ENCODE data around the gene GADD45B.

DNA sequence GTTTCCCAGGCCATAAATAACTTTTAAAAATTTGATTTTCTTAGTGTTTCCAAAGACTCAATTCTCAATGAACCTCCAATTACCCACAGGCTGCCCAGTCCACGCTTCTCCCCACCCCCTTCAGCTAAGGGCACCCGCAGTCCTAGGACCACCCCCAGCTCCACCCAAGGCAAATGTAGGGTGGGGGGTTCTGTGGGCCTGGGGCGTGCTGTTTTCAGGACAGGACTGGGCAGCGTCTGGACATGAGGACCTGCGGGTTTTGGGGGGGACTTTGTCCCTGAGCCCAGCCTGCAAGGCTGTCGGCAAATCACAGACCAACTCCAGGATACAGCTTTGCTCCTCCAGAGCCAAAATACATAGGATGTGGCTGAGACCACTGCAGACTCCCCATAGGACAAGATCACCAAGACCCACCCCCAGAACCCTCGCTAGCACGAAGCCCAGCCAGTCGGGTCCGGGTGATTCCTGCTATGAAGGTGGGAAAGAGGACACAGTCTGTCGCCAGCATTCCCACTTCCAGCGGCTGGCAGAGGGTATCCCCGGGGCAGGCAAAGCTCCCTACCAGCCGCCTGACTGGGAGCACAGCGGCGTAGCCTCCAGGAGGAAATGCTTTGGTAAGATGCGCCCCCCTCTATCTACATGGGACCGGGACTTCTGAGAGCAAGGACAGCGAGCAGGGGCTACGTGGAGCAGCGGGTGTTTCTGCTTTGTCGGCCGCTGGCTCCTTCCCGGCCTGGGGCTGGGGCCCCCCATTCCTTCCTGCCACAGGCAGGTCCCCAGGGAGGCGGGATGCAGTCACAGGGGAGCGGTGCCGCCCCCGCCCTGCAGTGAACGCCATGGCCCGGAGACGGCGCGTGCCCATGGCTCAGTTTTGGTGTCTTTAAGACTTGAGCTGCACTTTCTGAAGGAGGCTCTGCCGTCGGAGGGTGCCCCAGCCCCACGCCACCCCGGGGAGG lies 46.9 kb upstream of the GADD45B start:
- TF ChIP-seq, protein P1, sequence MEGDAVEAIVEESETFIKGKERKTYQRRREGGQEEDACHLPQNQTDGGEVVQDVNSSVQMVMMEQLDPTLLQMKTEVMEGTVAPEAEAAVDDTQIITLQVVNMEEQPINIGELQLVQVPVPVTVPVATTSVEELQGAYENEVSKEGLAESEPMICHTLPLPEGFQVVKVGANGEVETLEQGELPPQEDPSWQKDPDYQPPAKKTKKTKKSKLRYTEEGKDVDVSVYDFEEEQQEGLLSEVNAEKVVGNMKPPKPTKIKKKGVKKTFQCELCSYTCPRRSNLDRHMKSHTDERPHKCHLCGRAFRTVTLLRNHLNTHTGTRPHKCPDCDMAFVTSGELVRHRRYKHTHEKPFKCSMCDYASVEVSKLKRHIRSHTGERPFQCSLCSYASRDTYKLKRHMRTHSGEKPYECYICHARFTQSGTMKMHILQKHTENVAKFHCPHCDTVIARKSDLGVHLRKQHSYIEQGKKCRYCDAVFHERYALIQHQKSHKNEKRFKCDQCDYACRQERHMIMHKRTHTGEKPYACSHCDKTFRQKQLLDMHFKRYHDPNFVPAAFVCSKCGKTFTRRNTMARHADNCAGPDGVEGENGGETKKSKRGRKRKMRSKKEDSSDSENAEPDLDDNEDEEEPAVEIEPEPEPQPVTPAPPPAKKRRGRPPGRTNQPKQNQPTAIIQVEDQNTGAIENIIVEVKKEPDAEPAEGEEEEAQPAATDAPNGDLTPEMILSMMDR (IDR thresholded peaks at IDR 0.05): no peak
- TF ChIP-seq POLR2A (IDR thresholded peaks at IDR 0.05): no peak
- no peak for TF ChIP-seq EP300 (IDR thresholded peaks at IDR 0.05)
- TF ChIP-seq POLR2AphosphoS5 (IDR thresholded peaks at IDR 0.05): no peak

Data from suprapubic skin (tissue), 4 donors.